GM12874 (cell line): ENCODE data around the gene AKT2.

Source experiments
- CTCF ChIP-seq: IDR thresholded peaks from 2 replicates; pipeline ENCODE4 v1.5.1; 2011; ENCODE audit warnings: low read depth, mild to moderate bottlenecking, control low read depth, low read length, moderate library complexity; ENCODE audit not compliant: insufficient read depth

The AKT2 gene

GRCh38 chr19:40321566-40322270, 36.6 kb upstream of the AKT2 start:
- no peak for TF ChIP-seq CTCF

DNA sequence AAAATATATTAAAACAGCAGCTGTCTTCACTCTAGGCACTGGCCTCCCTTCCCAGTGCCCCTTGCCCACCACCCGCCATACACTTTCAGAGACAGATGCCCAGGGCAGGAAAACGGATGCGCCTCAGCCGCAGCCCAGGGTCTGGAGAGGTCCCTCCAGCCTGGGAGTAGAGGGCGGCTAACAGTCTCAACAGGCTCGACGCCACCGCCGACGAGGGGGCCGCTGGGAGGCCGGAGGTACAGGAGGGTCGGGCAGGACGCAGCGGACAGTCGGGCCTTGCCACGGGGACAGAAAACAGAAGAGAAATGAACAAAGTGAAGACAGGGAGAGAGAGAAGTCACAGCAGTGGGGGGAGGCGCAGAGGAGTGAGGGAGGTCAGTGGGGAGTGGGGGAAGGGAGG, 35.9 kb upstream of the AKT2 start:
- no peak for TF ChIP-seq CTCF

GRCh38 chr19:40320558-40320935, 35.4 kb upstream of the AKT2 start:
- TF ChIP-seq CTCF = no peak

DNA sequence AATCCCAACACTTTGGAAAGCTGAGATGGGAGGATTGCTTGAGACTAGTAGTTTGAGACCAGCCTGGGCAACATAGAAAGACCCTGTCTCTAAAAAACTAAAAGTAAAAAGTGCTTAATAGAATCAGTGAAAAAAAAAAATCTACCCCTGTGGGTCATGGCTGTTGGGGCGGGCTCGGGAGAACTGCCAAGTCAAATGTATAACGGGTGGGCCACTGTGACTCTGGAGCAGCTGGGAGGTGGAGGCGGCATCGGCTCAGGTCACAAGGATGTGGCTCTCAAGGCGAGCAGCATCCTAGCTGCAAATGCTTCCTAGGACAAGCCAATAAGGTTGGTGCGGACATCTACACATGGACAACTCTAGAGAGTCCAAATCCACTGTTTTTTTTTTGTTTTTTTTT, 32.2 kb upstream of the AKT2 start:
- TF ChIP-seq CTCF = no peak

GRCh38 chr19:40315812-40316470, 30.8 kb upstream of the AKT2 start:
- TF ChIP-seq CTCF = no peak

DNA sequence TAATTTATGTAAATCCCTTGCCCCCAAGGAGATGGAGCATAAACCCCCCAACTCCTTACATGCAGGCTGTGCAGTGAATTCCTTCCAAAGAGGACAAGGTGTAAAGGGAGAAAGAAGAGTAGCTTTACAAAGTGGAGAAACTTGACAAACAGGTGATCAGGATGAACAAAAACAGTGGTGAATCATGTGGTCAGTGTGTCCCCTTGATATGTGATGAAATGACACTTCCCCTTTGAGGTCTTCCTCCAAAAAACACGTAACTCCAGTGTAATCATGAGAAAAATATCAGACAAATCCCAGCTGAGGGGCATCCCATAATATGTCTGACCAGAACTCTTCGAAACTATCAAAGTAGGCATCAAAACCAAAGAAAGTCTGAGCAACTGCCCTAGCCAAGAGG, 29.5 kb upstream of the AKT2 start:
- no peak for TF ChIP-seq CTCF

- TF ChIP-seq CTCF = no peak
Measured at GRCh38 chr19:40313229-40313983, 28.3 kb upstream of the AKT2 start.
